Left ventricle myocardium superior (tissue), 1 donor: Measurements from ENCODE around the gene GNAQ. TPM values are rescaled to one million over a fixed set of nuclear protein-coding genes. Genes with fewer than 3 reads are reported as not detected.

Experiments
- ATAC-seq: fragments of 200-7000 bp; cut with Tn5 transposase; one replicate; pipeline ENCODE4 v1.9.1; 2020; ENCODE audit warnings: mild to moderate bottlenecking, moderate library complexity
- DNase-seq: peaks from one replicate; pipeline ENCODE4 v3.0.0-alpha.2; 2020
- intact Hi-C: fragments of 100-400 bp; cut with micrococcal nuclease; formaldehyde crosslinking; loops from one replicate; pipeline ENCODE4 v1.11.0; 2022
- total RNA-seq: library from RNA; stranded (reverse); fragmentation: NEBNext Ultra II Directional; extraction: Animal tissue kit (Norgen Biotek cat#: 25700); gene quantifications from one replicate; pipeline ENCODE4 v1.2.1, GENCODE V29; 2021
- donor health status: DM: no; HTN: yes; CAD: no; lungs with severe emphysema.

GNAQ gene
- total RNA-seq, 1 donor from 2014 or later = 13.7 TPM

GRCh38 chr9:77817590-77818311, 213.9 kb downstream of the GNAQ start:
- DNase-seq = no peak
- intact Hi-C loops = no loop called here
- no peak for ATAC-seq

- intact Hi-C loops = no loop called here
- ATAC-seq (no peak), DNase-seq (no peak)
These were observed 214.8 kb downstream of the GNAQ start for GRCh38 chr9:77816641-77817341.

GRCh38 chr9:77815260-77815659, 216.4 kb downstream of the GNAQ start:
- DNase-seq (no peak), ATAC-seq (no peak)
- intact Hi-C loops = no loop called here

GRCh38 chr9:77811832-77812231, 219.8 kb downstream of the GNAQ start:
- DNase-seq (no peak), ATAC-seq (no peak)
- intact Hi-C loops = no loop called here

GRCh38 chr9:77810637-77811119, 220.9 kb downstream of the GNAQ start:
- intact Hi-C loops = no loop called here
- no peak for DNase-seq
- no peak for ATAC-seq

GRCh38 chr9:77810047-77810446, 221.6 kb downstream of the GNAQ start:
- intact Hi-C loops = no loop called here
- ATAC-seq = no peak
- no peak for DNase-seq

GRCh38 chr9:77809552-77809951, 222.1 kb downstream of the GNAQ start:
- ATAC-seq (no peak), DNase-seq (no peak)
- intact Hi-C loops = no loop called here

- no peak for ATAC-seq
- DNase-seq = no peak
- intact Hi-C loops = no loop called here
These were observed 222.9 kb downstream of the GNAQ start for GRCh38 chr9:77808751-77809081.

- intact Hi-C loops = no loop called here
- no peak for ATAC-seq
- DNase-seq = no peak
These were observed 223.5 kb downstream of the GNAQ start for GRCh38 chr9:77807846-77808750.

GRCh38 chr9:77807281-77807683, 224.3 kb downstream of the GNAQ start:
- DNase-seq (no peak), ATAC-seq (peak; percentile 34)
- intact Hi-C loops = no loop called here

GRCh38 chr9:77806741-77807140, 224.9 kb downstream of the GNAQ start:
- no peak for ATAC-seq
- no peak for DNase-seq
- intact Hi-C loops = no loop called here

- DNase-seq (no peak), ATAC-seq (no peak)
- intact Hi-C loops = no loop called here
These were observed 225.8 kb downstream of the GNAQ start for GRCh38 chr9:77805810-77806209.

- no peak for DNase-seq
- intact Hi-C loops = no loop called here
- ATAC-seq = no peak
These were observed 228.2 kb downstream of the GNAQ start for GRCh38 chr9:77803423-77803822.

GRCh38 chr9:77802515-77803293, 228.9 kb downstream of the GNAQ start:
- intact Hi-C loops = no loop called here
- ATAC-seq (no peak), DNase-seq (no peak)

GRCh38 chr9:77802064-77802463, 229.5 kb downstream of the GNAQ start:
- ATAC-seq (no peak), DNase-seq (no peak)
- intact Hi-C loops = no loop called here

GRCh38 chr9:77800924-77801551, 230.6 kb downstream of the GNAQ start:
- ATAC-seq = no peak
- intact Hi-C loops = no loop called here
- DNase-seq = no peak

- ATAC-seq (no peak), DNase-seq (no peak)
- intact Hi-C loops = no loop called here
These were observed 233.5 kb downstream of the GNAQ start for GRCh38 chr9:77798140-77798539.

- ATAC-seq (no peak), DNase-seq (no peak)
- intact Hi-C loops = no loop called here
These were observed 236.6 kb downstream of the GNAQ start for GRCh38 chr9:77794985-77795384.

- intact Hi-C loops = no loop called here
- ATAC-seq (peak; percentile 71), DNase-seq (no peak)
These were observed 237.8 kb downstream of the GNAQ start for GRCh38 chr9:77793849-77794248.
